IMR-90 (cell line): Measurements from ENCODE around the gene TXNL4A.

Experiments used
- BHLHE40 ChIP-seq: fragments of 150-350 bp; IDR thresholded peaks from 2 replicates; pipeline ENCODE4 v1.6.1; 2016; ENCODE audit warnings: mild to moderate bottlenecking, low read depth, low read length
- CEBPB ChIP-seq: IDR thresholded peaks from 2 replicates; pipeline ENCODE4 v1.6.1; 2012; ENCODE audit warnings: low read depth, low read length, improper control_type of control experiment
- CTCF ChIP-seq: conservative IDR thresholded peaks from 2 replicates; pipeline ENCODE4 v1.5.1; 2012; ENCODE audit warnings: mild to moderate bottlenecking, low read depth, low read length, improper control_type of control experiment
- ELK1 ChIP-seq: fragments of 150-350 bp; IDR thresholded peaks from 2 replicates; pipeline ENCODE4 v1.6.1; 2016; ENCODE audit warnings: low read depth, mild to moderate bottlenecking, low read length, moderate library complexity, borderline replicate concordance
- FOS ChIP-seq: fragments of 150-350 bp; IDR thresholded peaks from 2 replicates; pipeline ENCODE4 v1.6.1; 2016; ENCODE audit warnings: low read depth, low read length
- MAFK ChIP-seq: IDR thresholded peaks from 2 replicates; pipeline ENCODE4 v1.6.1; 2012; ENCODE audit warnings: low read depth, low read length, improper control_type of control experiment
- MXI1 ChIP-seq: IDR thresholded peaks from 2 replicates; pipeline ENCODE4 v1.6.1; 2012; ENCODE audit warnings: low read depth, mild to moderate bottlenecking, low read length, moderate library complexity, borderline replicate concordance
- NFE2L2 ChIP-seq: fragments of 150-350 bp; IDR thresholded peaks from 2 replicates; pipeline ENCODE4 v1.6.1; 2016; ENCODE audit warnings: low read depth, mild to moderate bottlenecking, low read length
- POLR2A ChIP-seq: IDR thresholded peaks from 2 replicates; pipeline ENCODE4 v1.6.1; 2012; ENCODE audit warnings: mild to moderate bottlenecking, low read depth, low read length
- RAD21 ChIP-seq: IDR thresholded peaks from 2 replicates; pipeline ENCODE4 v1.6.1; 2012; ENCODE audit warnings: low read length, improper control_type of control experiment
- RCOR1 ChIP-seq: IDR thresholded peaks from 2 replicates; pipeline ENCODE4 v1.6.1; 2012; ENCODE audit warnings: mild to moderate bottlenecking, low read length, improper control_type of control experiment; ENCODE audit not compliant: insufficient replicate concordance
- RFX5 ChIP-seq: IDR thresholded peaks from 2 replicates; pipeline ENCODE4 v1.8.0; 2012; ENCODE audit warnings: low read depth, mild to moderate bottlenecking, low read length, moderate library complexity
- SMC3 ChIP-seq: fragments of 150-350 bp; IDR thresholded peaks from 2 replicates; pipeline ENCODE4 v1.6.1; 2016; ENCODE audit warnings: low read depth, mild to moderate bottlenecking, antibody characterized with exemption, low read length, moderate library complexity

DNA sequence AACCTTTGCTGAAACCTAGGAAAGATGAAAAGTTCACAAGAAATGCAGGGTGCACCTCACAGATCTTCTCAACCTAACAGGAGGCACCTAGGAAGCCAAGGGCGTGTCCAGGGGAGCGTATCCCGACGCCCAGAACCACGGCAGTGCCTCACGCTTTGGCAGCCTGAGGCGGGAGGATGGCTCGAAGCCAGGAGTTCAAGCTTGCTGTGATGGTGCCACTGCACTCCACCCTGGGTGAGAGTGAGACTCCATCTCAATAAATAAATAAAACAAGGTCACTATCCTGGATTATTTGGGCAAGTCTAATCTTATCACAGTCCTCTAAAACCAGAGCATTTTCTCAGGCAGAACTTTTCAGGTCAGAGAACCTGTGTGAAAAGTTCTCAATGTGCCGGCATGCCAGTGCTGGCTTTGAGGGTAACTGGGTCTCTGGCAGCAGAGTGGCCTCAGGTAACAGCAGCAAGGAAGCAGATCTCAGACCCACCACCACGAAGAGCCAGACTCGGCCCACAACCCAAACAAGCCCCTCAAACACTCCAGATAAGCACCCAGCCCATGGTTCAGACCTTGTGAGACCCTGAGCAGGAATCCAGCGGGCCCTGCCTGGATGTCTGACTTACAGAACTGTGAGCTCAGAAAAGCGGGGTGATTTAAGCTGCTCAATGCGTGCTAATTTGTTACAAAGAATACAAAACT, 12.2 kb downstream of the TXNL4A start:
- TF ChIP-seq RCOR1, result no peak
- TF ChIP-seq CTCF, result no peak
- no peak for TF ChIP-seq SMC3
- TF ChIP-seq POLR2A, result no peak
- TF ChIP-seq CEBPB, result no peak
- no peak for TF ChIP-seq BHLHE40
- no peak for TF ChIP-seq MAFK
- no peak for TF ChIP-seq FOS
- TF ChIP-seq MXI1, result no peak
- TF ChIP-seq RAD21, result no peak
- TF ChIP-seq NFE2L2, result no peak
- TF ChIP-seq ELK1, result no peak
- no peak for TF ChIP-seq RFX5
